ENCODE measurements around the gene STEAP4. TPM values are rescaled to one million over a fixed set of nuclear protein-coding genes. Genes with fewer than 3 reads are reported as not detected.

The STEAP4 gene
- total and polyA plus RNA-seq, 9 of the 15 experiments (the other 6 are each of a cell fraction or from before 2014, with no cell fraction given): 0.07 TPM; not detected in 8

GRCh38 chr7:88244258-88244657 is 62.4 kb downstream of the STEAP4 start:
- no peak overlapping the region for H2AFZ ChIP-seq (ENCODE audit: low read depth, low read length)
- intact Hi-C loops (cut with micrococcal nuclease) (loop anchor here (5.0 to 10.0 kb wide), 2 partner anchors 1378 to 1911 kb away; partner anchors contain the start of gene STEAP1), in situ Hi-C loops (cut with MboI) (loop anchor here (25.0 kb wide), 1 partner anchor 1893 kb away; no protein-coding TSS in a partner anchor)
- H3K4me3 ChIP-seq: no peak overlapping the region
- no TSS peak for BruUV-seq (replicated peaks)
- H3K9me1 ChIP-seq (ENCODE audit: control insufficient read depth, insufficient read depth, low read length): no peaks in the 10 kb centered on the region
- DNase-seq (ENCODE audit: extremely low read depth in 1 of 4, low spot score in 3 of 4) (no peak), FAIRE-seq (no peak), ATAC-seq (no peak)
- no peaks in the 10 kb centered on the region for H4K20me1 ChIP-seq (replicated peaks; ENCODE audit: control insufficient read depth, insufficient read depth, low read length)
- no peaks in the 10 kb centered on the region for H3K27me3 ChIP-seq (ENCODE audit: control insufficient read depth in 2 of 2, insufficient read depth in 2 of 2, low read length in 2 of 2)
- H3K36me3 ChIP-seq (ENCODE audit: control insufficient read depth, insufficient read depth, low read length): no peaks in the 10 kb centered on the region
- ChIA-PET CTCF (ENCODE audit: low intra/inter-chr PET ratio) (no interaction called here), POLR2A (no interaction called here)
- no peak overlapping the region for H3K27ac ChIP-seq (ENCODE audit: extremely low read depth, low read depth, low read length)
- no peaks in the 10 kb centered on the region for H3K9me3 ChIP-seq (replicated peaks; ENCODE audit: control insufficient read depth, insufficient read depth, low read depth, low read length)
- H3K4me2 ChIP-seq (ENCODE audit: insufficient read depth, low read length): no peak overlapping the region
- no peaks in the 10 kb centered on the region for H3K79me2 ChIP-seq (ENCODE audit: control insufficient read depth, insufficient read depth, low read length)
- no peak overlapping the region for H3K9ac ChIP-seq (ENCODE audit: insufficient read depth in 1 of 2, low read depth in 2 of 2, low read length in 2 of 2)
- no peaks in the 10 kb centered on the region for H3K4me1 ChIP-seq (replicated peaks in 1 of 2; ENCODE audit: control insufficient read depth in 2 of 2, insufficient read depth in 2 of 2, low read length in 2 of 2)
- 0% methylated on average over 1 of the region's 1 CpG for WGBS (ENCODE audit: insufficient coverage, low coverage, missing lambda C conversion rate)
- TF ChIP-seq TCF7L2 (IDR thresholded peaks at IDR 0.05; ENCODE audit: low read depth, low read length) (no peak), MEF2A (IDR thresholded peaks at IDR 0.05; ENCODE audit: control insufficient read depth, low read depth, low read length) (no peak), CHD4 (IDR thresholded peaks at IDR 0.05; ENCODE audit: insufficient read depth, insufficient replicate concordance, low read depth, low read length, poor library complexity, severe bottlenecking) (no peak), U2AF2 (optimal IDR thresholded peaks at IDR 0.05; ENCODE audit: low read depth, low read length) (no peak), DPF2 (IDR thresholded peaks at IDR 0.05) (no peak), FOS (IDR thresholded peaks at IDR 0.05; ENCODE audit: extremely low read depth, insufficient read length) (no peak), BRD9 (IDR thresholded peaks at IDR 0.05; ENCODE audit: low read depth, partially characterized antibody) (no peak), E2F6 (IDR thresholded peaks at IDR 0.05; ENCODE audit: borderline replicate concordance in 1 of 2, extremely low read depth in 1 of 2, insufficient read depth in 1 of 2, insufficient read length in 1 of 2, low read depth in 1 of 2, low read length in 1 of 2, poor library complexity in 1 of 2, severe bottlenecking in 1 of 2) (no peak), NR2C2 (CRISPR knock-in tag; IDR thresholded peaks at IDR 0.05) (no peak), NR2C2 (tag; IDR thresholded peaks at IDR 0.05) (no peak), CCAR2 (IDR thresholded peaks at IDR 0.05; ENCODE audit: low read depth, low read length) (no peak), NCOA1 (IDR thresholded peaks at IDR 0.05; ENCODE audit: low read depth) (no peak)
- TF ChIP-seq, protein P1, sequence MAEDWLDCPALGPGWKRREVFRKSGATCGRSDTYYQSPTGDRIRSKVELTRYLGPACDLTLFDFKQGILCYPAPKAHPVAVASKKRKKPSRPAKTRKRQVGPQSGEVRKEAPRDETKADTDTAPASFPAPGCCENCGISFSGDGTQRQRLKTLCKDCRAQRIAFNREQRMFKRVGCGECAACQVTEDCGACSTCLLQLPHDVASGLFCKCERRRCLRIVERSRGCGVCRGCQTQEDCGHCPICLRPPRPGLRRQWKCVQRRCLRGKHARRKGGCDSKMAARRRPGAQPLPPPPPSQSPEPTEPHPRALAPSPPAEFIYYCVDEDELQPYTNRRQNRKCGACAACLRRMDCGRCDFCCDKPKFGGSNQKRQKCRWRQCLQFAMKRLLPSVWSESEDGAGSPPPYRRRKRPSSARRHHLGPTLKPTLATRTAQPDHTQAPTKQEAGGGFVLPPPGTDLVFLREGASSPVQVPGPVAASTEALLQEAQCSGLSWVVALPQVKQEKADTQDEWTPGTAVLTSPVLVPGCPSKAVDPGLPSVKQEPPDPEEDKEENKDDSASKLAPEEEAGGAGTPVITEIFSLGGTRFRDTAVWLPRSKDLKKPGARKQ (CRISPR knock-in tag; IDR thresholded peaks at IDR 0.05): no peak
- TF ChIP-seq, protein P2, sequence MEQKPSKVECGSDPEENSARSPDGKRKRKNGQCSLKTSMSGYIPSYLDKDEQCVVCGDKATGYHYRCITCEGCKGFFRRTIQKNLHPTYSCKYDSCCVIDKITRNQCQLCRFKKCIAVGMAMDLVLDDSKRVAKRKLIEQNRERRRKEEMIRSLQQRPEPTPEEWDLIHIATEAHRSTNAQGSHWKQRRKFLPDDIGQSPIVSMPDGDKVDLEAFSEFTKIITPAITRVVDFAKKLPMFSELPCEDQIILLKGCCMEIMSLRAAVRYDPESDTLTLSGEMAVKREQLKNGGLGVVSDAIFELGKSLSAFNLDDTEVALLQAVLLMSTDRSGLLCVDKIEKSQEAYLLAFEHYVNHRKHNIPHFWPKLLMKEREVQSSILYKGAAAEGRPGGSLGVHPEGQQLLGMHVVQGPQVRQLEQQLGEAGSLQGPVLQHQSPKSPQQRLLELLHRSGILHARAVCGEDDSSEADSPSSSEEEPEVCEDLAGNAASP (IDR thresholded peaks at IDR 0.05): no peak
- TF ChIP-seq, protein P3, sequence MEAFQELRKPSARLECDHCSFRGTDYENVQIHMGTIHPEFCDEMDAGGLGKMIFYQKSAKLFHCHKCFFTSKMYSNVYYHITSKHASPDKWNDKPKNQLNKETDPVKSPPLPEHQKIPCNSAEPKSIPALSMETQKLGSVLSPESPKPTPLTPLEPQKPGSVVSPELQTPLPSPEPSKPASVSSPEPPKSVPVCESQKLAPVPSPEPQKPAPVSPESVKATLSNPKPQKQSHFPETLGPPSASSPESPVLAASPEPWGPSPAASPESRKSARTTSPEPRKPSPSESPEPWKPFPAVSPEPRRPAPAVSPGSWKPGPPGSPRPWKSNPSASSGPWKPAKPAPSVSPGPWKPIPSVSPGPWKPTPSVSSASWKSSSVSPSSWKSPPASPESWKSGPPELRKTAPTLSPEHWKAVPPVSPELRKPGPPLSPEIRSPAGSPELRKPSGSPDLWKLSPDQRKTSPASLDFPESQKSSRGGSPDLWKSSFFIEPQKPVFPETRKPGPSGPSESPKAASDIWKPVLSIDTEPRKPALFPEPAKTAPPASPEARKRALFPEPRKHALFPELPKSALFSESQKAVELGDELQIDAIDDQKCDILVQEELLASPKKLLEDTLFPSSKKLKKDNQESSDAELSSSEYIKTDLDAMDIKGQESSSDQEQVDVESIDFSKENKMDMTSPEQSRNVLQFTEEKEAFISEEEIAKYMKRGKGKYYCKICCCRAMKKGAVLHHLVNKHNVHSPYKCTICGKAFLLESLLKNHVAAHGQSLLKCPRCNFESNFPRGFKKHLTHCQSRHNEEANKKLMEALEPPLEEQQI (IDR thresholded peaks at IDR 0.05): no peak
